ENCODE results near the gene KCND2. TPM values are rescaled to one million over a fixed set of nuclear protein-coding genes. Genes with fewer than 3 reads are reported as not detected.
"Not testable (repeated sequence)": the region's sequence is repeated elsewhere in the genome, so short reads cannot be mapped to it uniquely, and the experiment has no call there.

Gene KCND2
- total RNA-seq, 1 donor from 2014 or later, result 0.29 TPM

- H3K4me3 ChIP-seq (ENCODE audit: low read depth, low read length), result no peak overlapping the region
- no peak for TF ChIP-seq CTCF (IDR thresholded peaks at IDR 0.05; ENCODE audit: insufficient read depth, low read length, poor library complexity, severe bottlenecking)
- DNase-seq (ENCODE audit: low read depth), result no peak
- no peaks in the 10 kb centered on the region for H3K27me3 ChIP-seq (ENCODE audit: control insufficient read depth, insufficient read depth, low read length)
- no peaks in the 10 kb centered on the region for H3K36me3 ChIP-seq (ENCODE audit: control insufficient read depth, insufficient read depth, low read length)
These were observed 508.0 kb downstream of the KCND2 start for GRCh38 chr7:120780938-120781337.

- not testable (repeated sequence) for H3K4me3 ChIP-seq (ENCODE audit: low read depth, low read length)
These were observed 508.9 kb downstream of the KCND2 start for GRCh38 chr7:120781924-120782323.

GRCh38 chr7:120783273-120783672 lies 510.3 kb downstream of the KCND2 start:
- Histone ChIP-seq H3K36me3 (ENCODE audit: control insufficient read depth, insufficient read depth, low read length) (no peaks in the 10 kb centered on the region), H3K27me3 (ENCODE audit: control insufficient read depth, insufficient read depth, low read length) (no peaks in the 10 kb centered on the region), H3K4me3 (ENCODE audit: low read depth, low read length) (no peak overlapping the region)
- no peak for DNase-seq (ENCODE audit: low read depth)
- TF ChIP-seq CTCF (IDR thresholded peaks at IDR 0.05; ENCODE audit: insufficient read depth, low read length, poor library complexity, severe bottlenecking), result no peak

More at GRCh38 chr7:120781924-120782323, 508.9 kb downstream of the KCND2 start:
- DNase-seq (ENCODE audit: low read depth); H3K36me3 ChIP-seq (ENCODE audit: control insufficient read depth, insufficient read depth, low read length); H3K27me3 ChIP-seq (ENCODE audit: control insufficient read depth, insufficient read depth, low read length): not testable (repeated sequence)

GRCh38 chr7:120783721-120784120 lies 510.7 kb downstream of the KCND2 start:
- Histone ChIP-seq H3K36me3 (ENCODE audit: control insufficient read depth, insufficient read depth, low read length) (no peaks in the 10 kb centered on the region), H3K27me3 (ENCODE audit: control insufficient read depth, insufficient read depth, low read length) (no peaks in the 10 kb centered on the region), H3K4me3 (ENCODE audit: low read depth, low read length) (no peak overlapping the region)
- TF ChIP-seq CTCF (IDR thresholded peaks at IDR 0.05; ENCODE audit: insufficient read depth, low read length, poor library complexity, severe bottlenecking), result no peak
- no peak for DNase-seq (ENCODE audit: low read depth)

GRCh38 chr7:120785095-120785494 lies 512.1 kb downstream of the KCND2 start:
- Histone ChIP-seq H3K27me3 (ENCODE audit: control insufficient read depth, insufficient read depth, low read length) (no peaks in the 10 kb centered on the region), H3K4me3 (ENCODE audit: low read depth, low read length) (no peak overlapping the region)
- no peak for TF ChIP-seq CTCF (IDR thresholded peaks at IDR 0.05; ENCODE audit: insufficient read depth, low read length, poor library complexity, severe bottlenecking)

GRCh38 chr7:120792091-120792860 lies 519.3 kb downstream of the KCND2 start:
- peak; percentile 93 for TF ChIP-seq CTCF (IDR thresholded peaks at IDR 0.05; ENCODE audit: insufficient read depth, low read length, poor library complexity, severe bottlenecking)
- no peaks in the 10 kb centered on the region for H3K36me3 ChIP-seq (ENCODE audit: control insufficient read depth, insufficient read depth, low read length)
- H3K4me3 ChIP-seq (ENCODE audit: low read depth, low read length), result no peak overlapping the region
- peak; percentile 28 for DNase-seq (ENCODE audit: low read depth)
- no peaks in the 10 kb centered on the region for H3K27me3 ChIP-seq (ENCODE audit: control insufficient read depth, insufficient read depth, low read length)

More at GRCh38 chr7:120785095-120785494, 512.1 kb downstream of the KCND2 start:
- H3K36me3 ChIP-seq (ENCODE audit: control insufficient read depth, insufficient read depth, low read length), result no peaks in the 10 kb centered on the region
- DNase-seq (ENCODE audit: low read depth), result no peak

All from kidney epithelial cell (primary cell).